CD4-positive, alpha-beta T cell treated with Interleukin-17A for 4 hours (primary cell): Measurements from ENCODE around the gene CLDND2.

Experiments used
- DNase-seq: peaks from one replicate; pipeline ENCODE4 v3.0.0-alpha.2; 2020; ENCODE audit warnings: mixed read lengths

The CLDND2 gene

DNA sequence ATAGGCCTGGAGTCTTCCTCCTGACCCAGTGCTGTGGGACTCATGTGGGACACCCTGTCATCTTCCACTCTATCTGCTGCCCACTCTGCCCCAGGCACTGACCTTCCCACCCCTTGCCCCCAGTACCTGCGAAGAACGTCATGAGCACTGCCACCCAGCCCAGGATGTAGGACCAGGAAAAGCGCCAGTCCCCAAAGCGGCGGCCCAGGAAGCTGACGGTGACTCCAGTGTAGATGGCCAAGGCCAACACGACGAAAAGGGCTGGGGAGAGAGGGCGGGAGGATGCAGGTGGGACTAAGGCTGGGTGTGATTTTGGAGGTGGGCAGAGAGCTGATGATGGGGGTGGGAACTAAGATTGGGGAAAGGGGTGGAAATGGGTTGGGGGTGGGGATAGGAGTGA lies 11.6 kb upstream of the CLDND2 start:
- no peak for DNase-seq

DNA sequence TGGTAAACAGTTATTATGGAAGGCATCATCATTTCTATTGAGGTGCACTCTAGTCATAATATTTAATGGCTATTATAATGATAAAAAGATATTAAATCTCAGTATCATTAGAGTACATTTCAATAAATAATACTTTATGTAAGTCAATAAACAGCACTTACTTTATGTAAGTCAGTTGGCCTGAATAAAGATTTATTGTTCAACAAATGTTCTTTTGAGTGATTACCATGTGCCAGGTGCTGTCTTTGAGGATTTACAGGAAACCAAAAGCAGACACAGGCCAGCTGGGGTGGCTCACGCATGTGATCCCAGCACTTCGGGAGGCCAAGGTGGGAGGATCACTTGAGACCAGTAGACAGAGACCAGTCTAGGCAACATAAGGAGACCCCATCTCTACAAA lies 8.6 kb upstream of the CLDND2 start:
- DNase-seq: no peak

DNA sequence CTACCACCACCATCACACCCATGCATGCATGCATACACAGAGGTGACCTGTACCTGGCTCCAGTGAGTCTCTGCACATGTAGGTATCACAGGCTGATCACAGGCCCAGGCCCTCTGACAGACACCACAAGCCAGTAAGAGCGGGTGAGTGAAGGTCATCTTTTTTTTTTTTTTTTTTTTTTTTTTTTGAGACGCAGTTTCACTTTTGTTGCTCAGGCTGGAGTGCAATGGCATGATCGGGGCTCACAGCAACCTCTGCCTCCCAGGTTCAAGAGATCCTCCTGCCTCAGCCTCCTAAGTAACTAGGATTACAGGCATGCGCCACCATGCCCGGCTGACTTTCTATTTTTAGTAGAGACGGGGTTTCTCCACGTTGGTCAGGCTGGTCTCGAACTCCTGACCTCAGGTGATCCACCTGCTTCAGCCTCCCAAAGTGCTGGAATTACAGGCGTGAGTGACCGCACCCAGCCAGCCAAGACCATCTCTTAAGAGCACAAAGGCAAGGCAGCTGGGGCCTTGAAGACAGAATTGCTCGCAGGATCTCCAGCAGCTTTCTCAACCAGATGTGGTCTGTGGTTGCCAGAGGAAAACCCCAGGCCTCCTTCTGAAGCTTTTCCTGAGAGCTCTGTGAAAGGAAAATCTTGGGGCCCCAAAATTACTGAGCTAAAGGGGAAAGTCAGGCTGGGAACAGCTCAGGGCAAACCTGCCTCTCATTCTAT lies 6.9 kb upstream of the CLDND2 start:
- peak; percentile 29 for DNase-seq

DNA sequence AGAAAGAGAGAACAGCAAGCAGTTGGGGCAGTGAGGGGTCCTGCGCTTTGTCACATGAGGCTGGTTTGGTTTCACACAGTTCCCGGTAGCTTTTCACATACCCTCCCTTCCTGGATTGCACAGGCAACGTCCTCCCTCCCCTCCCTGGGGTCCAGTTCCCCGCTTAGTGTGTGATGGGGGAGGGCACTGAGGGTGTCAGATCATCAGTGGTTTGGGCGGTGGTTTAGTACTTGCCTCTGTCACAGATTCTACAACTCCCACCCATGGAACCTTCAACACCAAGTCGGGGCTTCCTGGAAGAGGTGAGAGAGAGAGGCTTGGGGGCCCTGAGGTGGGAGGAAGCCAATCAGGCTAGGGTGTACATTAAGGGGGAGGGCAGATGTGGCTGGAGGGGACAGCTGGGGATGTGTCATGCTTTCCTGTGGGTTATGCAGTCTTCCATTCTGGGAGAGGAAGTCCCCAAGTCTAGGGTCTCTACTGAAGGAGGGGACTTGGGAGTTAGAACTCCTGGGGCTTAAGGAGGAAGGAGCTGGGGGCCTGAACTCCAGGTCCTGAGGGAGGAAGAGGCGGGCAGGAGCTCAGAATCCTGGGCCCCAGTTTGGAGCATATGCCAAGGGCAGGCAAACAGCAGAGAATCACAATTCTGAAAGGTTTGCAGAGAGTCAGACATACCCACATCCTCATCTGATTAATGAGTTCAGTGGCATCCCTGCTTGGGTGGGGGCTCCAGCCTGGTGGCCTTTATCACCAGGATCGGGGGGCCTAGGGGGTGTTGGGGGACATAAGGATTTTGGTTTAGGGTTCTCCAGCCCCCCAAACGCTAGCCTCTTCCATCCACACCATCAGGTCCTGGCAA lies 4.1 kb upstream of the CLDND2 start, which contains the start of gene NKG7:
Gene NKG7 (minus strand): TSS at position 6 of the 856 bp plus-strand sequence. CDS start 119 bp downstream, outside the sequence.
- DNase-seq: peak; percentile 67

DNA sequence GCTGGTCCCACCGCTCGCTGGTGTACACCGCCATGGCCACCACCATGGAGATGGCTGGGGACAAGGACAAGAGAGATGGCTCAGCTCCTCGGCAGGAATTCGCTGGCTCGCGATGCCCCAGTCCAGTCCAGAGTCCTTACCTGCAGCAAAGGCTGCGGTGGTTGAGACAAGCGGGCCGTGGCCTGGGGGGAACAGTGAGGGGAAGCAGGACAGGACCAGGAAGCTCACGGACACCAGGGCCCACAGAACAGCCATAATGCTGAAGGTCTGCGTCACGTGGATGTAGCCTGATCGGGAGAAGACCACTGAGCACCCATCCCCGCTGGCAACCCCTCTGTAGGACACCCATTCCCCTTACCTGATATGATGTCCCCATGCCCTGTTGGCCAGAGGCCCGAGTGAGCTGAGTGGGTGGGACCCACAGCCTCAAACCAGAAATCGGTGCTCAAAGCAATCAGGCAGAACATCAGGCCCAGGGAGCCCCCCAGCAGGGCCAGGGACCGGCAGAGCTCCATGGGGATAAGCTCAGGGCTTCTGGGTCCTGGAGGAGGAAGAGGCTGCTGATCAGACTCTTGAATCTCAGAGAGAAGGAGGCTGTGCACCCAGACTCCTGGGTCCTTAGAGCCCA lies 3.3 kb upstream of the CLDND2 start:
- DNase-seq: no peak

DNA sequence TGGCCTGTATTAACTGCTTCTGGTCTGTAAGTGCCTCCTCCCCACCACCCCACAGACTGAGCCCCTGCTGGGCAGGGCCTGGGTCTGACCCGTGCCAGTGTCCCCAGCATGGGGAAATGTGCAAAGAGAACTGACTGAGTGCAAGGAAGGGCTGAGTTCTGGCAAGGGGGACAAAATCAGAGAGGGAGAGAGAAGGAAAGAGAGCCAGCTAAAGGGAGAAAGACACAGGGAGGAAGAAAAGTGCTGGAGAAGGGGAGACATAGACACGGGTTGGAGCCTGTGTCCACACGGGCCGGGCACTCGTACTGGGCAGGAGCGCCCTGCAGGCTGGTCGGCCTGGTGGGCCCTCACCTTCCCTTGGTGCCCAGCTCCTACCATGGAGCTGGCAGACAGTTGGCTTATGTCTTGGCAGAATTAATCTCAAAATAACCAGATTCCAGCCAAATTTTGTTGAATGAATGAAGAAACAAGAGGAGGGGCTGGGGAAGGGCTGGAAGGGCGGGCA lies 2.4 kb upstream of the CLDND2 start:
- no peak for DNase-seq

DNA sequence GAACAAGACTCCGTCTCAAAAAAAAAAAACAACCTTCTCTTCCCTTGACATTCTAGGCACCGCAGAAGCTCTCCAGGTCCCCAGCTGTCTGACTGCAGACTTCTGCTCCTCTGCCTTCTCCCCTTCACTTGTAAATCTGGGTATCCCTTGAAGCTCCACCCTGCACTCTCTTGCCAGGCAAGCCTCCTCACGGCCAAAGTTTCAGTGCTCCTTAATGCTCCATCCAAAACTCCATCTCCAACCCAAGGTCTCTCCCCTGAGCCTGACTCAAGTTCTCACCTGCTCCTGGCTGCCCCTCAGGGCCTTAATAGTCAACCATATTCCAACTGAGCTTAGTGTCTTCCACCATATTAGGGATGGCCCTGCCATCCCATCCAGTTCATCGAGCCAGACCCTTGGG lies 1.4 kb upstream of the CLDND2 start:
- DNase-seq: no peak

DNA sequence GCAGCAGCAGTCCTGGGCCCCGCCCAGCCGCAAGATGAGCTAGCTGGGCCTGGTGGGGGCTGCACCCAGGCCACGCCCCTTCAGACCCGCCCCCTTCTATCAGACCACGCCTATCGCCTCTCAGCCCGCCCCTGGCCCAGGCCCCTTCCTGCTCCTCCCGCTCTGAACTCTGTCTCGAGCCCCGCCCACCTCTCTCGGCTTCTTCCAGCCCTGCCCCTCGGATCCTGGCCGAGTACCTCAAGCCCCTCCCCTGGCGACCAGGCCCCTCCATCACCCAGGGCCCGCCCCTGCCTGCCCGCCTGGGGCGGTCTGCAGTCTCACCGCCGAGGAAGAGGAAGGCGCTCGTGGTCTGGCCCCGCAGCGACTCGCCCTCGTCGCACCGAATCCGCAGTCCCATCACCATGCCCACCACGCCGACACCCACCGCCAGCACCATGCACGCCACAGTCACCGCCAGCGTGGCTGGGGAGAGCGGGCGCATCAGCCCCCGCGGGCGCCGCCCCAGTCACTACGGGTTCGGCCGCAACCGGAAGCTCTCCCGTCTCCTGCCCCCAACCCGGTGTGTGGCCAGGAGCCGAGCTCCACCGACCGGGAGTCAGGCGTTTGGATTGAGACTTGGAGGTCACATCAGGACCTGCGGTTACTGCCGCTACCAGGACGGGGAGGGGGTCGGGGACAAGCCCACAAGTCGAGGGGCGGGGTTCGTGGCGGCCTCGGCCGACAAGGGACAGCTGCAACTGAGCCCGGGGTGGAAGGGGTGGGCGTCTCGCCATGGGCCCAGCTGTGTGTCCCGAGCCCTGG lies 1.0 kb downstream of the CLDND2 start:
- peak; percentile 98 for DNase-seq

DNA sequence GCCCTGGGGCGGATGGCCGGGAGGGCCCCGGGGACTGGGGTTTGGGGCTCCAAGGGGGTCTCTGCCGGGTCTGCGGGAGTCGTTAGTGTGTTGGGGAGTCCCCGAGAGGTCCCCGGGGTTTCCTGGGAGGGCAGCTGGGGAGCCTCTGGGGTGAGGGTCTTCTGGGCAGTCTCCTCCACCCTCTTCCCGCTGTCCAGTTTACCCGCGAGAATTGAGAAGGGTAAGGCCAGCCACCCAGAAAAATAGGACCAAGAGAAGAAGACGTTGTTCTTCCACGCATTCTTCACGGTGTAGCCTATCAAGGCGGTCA lies 1.6 kb downstream of the CLDND2 start:
- no peak for DNase-seq

DNA sequence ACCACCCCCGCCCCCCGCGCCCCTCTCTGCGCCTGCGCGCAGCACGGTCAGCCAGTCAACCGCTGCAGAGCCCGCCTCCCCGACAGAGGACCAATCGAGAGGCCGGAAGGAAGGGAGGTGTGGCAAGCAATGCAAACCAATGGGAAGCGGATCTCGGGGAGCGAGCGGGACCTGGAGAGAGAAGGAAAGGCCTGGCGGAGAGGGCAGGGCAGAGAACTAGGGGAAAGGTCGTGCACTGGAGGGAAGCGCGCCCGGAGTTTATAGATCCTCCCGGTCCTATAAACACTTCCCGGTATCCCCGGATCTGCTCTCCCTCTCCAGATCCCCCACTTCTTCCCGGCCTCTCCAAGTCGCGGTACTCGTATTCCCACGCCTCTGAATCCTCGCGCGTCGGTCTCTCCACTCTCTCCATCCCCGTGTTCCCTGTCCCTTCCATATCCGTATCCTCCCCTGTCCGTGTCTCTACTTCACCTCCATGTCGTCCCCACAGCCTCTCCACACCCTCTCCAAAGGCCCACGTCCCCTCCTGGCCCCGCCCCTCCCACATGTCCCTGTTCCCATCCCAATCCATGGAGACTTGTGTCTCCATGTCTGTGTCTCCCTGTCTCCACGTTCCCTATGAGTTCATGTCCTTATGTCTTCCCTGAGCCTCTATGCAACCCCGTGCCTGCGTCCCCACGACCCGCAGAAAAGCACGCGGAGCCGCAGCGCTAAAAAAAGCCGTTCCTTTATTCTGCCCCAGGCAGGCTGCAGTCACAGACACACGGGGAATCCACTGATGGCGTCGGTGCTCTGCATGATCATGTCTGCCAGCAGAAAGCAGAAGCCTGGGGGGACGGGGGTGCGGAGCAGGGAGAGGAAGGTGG lies 2.2 kb downstream of the CLDND2 start:
- DNase-seq: peak; percentile 95

DNA sequence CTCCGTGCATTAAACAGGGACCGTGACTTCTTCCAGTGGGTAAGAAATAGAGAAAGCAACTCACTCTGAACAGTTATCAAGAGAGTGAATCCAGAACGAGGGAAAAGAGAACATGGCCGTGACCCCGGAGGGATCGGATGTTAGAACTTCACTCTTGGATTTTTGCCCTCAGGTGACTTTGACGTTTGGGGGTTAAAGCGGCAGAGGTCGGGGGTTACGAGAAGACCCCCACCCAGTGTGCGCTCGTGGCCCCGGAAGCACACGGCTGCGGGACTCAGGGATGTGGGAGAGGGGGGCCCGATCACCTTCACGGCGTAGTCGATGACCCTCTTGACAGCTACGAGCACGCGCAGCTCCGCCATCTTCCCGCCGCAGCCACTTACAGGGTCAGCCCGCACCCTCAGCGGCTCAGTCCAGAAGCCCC lies 2.8 kb downstream of the CLDND2 start, which contains the start of gene ETFB:
Gene ETFB (minus strand): TSS at position 424 of the 424 bp plus-strand sequence. CDS start 62 bp downstream, at position 362.
- no peak for DNase-seq

DNA sequence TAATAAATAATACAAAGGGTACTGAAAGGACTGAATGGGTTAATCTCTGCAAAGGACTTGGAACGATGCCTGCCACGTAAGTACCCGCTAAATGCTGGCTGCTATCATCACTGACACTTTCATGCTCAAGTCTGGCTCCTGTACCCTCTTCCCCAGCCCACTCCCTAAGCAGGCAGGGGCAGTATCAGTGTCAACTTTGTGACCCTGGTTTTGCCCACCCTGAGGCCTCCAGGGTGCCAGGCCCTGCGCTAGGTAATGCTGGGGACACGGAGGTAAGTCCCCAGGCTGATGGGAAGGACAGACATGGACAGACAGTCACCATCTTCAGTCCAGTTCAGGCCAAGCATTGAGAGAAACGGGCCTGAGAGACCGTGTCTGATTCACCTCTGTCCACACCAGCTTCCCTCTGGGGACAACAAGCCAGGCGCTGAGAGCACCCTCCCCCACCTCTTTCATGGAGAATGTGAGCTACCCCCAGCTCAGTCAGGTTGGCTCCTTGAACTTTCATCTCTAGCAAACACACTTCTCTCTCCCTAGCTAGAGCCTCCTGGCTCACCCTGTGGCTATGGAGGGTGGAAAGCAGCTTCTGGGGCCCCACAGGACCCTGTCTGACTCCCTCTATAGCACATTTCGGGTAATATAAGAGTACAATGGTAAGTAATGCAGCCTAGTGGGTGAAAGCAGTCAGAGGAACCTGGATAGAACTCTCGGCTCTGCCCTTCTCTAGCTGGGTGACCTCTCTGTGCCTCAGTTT lies 3.4 kb downstream of the CLDND2 start:
- peak; percentile 27 for DNase-seq

DNA sequence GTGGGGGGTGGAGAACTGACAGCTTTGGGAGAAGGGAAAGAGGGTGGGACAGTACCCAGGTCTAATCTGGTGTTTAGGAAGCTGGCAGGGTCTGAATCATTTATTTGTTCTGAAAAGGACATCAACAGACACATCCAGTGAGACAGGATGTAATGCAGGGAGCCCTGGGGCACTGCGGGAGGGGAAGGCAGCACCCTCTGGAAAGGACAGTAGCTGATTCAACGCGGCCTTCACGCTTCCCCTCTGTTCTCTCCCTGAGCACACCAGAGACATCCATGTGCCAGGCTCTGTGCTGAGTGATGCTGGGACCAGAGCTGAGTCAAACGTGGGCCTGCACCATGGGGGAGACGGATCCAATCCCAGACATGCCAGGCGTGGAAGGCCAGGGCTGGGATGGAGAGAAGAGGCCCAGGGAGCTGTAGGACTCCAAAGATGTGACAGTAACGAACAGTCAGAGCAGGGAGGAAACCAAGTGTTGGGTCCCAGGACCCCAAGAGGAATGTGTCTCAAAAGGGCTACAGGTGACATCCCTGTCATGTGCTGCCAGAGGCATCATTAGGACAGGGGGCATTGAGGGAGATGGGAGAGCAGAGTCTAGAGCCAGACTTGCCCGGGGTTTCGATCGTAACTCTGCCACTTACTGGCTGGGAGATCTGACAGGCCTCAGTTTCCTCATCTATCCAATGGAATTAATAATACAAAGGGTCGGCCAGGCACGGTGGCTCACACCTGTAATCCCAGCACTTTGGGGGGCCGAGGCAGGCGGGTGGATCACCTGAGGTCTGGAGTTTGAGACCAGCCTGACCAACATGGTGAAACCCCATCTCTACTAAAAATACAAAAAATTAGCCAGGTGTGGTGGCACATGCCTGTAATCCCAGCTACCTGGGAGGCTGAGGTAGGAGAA lies 4.3 kb downstream of the CLDND2 start:
- DNase-seq: no peak

DNA sequence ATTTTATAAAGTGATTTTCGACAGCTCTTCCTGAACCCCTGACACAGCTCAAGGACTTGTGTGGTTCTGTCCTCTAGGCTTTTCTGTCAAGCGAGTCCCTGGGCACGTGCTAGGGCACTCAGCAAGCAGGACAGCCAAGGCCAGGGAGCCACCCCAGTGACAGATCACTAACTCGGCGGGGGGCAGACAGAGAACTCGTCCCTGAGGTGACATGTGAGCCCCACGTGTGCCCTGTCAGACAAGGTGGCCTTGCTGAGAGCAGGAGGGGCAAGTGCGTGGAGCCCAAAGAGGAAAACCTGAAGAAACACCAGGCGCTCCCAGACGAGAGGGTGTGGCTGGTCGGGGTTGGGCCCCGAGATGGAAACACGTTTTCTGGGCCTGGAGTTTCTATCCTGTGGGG lies 7.6 kb downstream of the CLDND2 start:
- DNase-seq: no peak

DNA sequence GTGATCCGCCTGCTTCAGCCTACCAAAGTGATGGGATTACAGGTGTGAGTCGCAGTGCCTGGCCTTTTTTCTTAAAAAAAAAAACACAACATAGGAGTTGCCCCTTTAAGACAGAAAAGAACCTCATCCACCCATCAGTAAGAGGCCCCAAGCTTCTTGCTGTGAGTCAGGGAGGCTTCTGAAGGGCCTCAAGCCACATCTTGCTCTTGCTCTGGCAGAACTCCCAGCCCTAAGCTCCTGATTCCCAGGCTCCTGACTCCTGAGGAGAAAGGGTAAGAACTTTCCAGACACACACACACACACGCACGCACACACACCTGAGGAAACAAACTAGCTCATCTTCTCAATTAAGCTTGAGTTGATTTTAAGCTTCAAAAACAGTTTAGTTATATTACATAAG lies 9.5 kb downstream of the CLDND2 start:
- no peak for DNase-seq

DNA sequence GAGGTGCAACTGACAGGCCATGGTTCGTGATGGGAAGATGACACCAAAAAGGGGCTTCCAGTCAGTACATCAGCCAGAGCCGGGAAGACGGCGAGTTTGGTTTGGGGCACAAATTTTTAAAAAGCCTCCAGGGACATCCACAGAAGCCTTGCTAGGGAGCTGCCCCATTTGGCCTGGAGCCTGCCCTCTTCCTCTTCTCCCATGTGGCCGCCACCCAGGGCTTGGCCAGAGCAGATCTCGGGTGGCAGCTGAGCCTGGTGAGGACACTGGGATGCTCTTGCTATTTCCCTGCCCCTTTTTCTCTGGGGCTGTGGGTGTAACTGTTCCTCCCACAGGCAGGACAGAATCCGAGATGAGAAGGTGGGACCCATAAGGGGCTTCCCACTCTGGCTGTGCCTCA lies 10.9 kb downstream of the CLDND2 start:
- no peak for DNase-seq

DNA sequence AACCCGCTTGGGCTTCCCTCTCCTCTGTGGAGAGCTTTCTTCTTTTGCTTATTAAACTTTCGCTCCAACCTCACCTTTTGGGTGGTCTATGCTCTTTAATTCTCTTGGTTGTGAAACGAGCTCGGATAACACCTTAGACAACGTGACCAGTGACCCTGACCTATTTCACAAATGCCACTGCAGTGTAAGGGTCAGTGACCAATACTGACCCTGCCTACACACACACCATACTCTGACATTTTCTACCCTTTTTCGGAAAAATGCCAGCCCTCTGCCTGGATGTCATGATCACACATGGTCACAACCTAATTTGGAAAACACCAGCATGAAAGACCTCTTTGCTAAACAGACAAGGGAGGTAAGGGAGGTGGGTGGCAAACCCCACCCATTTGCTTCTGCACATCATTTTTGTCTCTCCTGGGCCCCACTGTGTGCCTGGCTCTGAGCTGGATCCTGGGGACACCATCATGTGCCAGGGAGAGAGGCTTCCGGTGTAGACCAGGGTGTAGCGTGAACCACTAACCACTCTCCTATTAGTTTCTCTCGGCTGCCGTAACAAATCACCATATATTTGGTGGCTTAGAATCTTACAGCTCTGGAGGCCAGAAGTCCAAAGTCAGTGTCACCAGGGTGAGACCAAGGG lies 12.5 kb downstream of the CLDND2 start:
- DNase-seq: no peak

DNA sequence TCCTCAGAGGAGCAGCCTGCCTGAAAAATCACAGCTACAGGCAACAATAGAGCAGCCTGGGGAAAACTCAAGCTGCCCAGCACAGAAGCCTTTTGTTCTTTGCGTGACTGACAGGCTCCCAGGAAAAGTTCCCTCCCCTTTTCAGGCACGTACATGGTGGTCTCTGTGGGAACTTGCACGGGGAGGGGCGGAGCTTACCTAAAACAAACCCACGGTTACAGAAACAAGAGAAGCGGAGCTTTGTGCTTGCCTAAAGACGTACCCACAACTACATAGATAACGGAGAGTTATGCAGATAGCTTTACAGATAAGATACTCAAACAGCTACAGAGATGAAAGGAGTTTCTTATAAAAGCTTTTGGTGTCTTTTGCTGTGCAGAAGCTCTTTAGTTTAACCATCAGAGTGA lies 14.1 kb downstream of the CLDND2 start:
- peak; percentile 41 for DNase-seq

DNA sequence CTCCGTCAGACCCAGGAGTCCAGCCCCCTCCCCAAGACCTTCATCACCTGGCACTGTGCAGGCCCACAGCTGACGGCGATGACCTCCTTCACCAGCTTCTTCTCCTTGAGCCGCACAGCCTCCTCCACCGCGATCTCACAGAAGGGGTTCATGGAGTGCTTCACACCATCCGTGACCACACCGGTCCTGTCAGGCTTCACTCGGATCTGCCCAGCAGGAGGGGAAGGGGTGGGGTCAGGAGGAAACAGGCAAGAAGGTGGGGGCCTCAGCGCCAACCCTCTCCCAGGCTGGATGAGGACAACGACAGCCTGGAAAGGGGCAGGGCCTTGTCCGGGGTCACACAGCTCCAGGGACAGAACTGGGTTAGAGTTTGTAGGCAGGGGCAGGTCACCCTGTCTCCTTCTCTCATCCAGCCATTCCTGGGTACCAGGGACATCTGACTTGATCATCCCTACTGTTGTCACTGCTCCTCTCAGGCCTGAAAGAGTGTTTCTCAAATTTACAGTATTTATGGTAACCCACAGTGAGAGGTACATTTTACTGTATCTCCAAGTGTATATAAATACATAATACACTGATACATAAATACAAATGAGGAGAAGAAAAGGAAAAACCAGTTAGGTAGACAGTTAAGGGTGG lies 14.6 kb downstream of the CLDND2 start:
- DNase-seq: no peak
